ENCODE results near the gene MRM2. TPM values are rescaled to one million over a fixed set of nuclear protein-coding genes. Genes with fewer than 3 reads are reported as not detected.

MRM2 gene
- total RNA-seq, 1 experiment from 2014 or later = 49.9 TPM

DNA sequence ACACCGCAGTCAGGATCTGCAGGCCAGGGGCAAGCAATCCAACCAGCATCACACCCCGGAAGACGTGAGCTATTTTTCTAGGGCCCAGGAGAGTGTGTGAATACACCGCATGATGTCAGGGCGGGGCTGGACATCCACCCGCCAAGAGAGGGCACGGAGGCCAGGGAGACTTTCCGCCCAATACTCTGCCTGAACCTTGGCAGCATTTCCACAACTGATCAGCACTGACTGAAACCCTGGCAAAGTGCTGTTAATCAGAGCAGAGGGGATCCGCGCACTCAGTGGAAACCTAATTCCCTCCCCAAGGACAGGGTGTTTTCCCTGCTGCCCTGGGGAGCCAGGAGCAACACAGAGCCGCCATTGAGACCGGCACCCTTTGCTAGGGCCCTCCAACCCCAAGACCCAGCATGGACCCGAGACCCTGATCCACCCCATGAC lies 17.5 kb downstream of the MRM2 start:
- ChIA-PET CTCF (no interaction called here), POLR2A (no interaction called here)
- DNase-seq (ENCODE audit: low read depth, low spot score) = no peak
- H3K4me3 ChIP-seq (ENCODE audit: low read depth in 2 of 2, low read length in 2 of 2) = no peak overlapping the region
- peaks cover 6% of the 10 kb centered on the region for H3K36me3 ChIP-seq (ENCODE audit: control insufficient read depth, insufficient read depth, low read length)
- no peaks in the 10 kb centered on the region for H3K9me3 ChIP-seq (ENCODE audit: control insufficient read depth, insufficient read depth, low read depth, low read length)
- ATAC-seq = no peak
- in situ Hi-C loops (cut with HindIII; ENCODE audit: low pct_unique_long_range_greater_than_20kb, low sequenced_read_pairs) = no loop called here
- BruUV-seq (replicated peaks) = no TSS peak
- TF ChIP-seq TCF7L2 (IDR thresholded peaks at IDR 0.05; ENCODE audit: low read depth, low read length) = no peak
- TF ChIP-seq SIN3A (IDR thresholded peaks at IDR 0.05; ENCODE audit: borderline replicate concordance, insufficient read depth, low read depth, low read length) = no peak
- TF ChIP-seq, protein P1, sequence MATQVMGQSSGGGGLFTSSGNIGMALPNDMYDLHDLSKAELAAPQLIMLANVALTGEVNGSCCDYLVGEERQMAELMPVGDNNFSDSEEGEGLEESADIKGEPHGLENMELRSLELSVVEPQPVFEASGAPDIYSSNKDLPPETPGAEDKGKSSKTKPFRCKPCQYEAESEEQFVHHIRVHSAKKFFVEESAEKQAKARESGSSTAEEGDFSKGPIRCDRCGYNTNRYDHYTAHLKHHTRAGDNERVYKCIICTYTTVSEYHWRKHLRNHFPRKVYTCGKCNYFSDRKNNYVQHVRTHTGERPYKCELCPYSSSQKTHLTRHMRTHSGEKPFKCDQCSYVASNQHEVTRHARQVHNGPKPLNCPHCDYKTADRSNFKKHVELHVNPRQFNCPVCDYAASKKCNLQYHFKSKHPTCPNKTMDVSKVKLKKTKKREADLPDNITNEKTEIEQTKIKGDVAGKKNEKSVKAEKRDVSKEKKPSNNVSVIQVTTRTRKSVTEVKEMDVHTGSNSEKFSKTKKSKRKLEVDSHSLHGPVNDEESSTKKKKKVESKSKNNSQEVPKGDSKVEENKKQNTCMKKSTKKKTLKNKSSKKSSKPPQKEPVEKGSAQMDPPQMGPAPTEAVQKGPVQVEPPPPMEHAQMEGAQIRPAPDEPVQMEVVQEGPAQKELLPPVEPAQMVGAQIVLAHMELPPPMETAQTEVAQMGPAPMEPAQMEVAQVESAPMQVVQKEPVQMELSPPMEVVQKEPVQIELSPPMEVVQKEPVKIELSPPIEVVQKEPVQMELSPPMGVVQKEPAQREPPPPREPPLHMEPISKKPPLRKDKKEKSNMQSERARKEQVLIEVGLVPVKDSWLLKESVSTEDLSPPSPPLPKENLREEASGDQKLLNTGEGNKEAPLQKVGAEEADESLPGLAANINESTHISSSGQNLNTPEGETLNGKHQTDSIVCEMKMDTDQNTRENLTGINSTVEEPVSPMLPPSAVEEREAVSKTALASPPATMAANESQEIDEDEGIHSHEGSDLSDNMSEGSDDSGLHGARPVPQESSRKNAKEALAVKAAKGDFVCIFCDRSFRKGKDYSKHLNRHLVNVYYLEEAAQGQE (IDR thresholded peaks at IDR 0.05; ENCODE audit: insufficient read depth in 1 of 2, low read depth in 2 of 2, low read length in 1 of 2) = no peak
- TF ChIP-seq, protein P2, sequence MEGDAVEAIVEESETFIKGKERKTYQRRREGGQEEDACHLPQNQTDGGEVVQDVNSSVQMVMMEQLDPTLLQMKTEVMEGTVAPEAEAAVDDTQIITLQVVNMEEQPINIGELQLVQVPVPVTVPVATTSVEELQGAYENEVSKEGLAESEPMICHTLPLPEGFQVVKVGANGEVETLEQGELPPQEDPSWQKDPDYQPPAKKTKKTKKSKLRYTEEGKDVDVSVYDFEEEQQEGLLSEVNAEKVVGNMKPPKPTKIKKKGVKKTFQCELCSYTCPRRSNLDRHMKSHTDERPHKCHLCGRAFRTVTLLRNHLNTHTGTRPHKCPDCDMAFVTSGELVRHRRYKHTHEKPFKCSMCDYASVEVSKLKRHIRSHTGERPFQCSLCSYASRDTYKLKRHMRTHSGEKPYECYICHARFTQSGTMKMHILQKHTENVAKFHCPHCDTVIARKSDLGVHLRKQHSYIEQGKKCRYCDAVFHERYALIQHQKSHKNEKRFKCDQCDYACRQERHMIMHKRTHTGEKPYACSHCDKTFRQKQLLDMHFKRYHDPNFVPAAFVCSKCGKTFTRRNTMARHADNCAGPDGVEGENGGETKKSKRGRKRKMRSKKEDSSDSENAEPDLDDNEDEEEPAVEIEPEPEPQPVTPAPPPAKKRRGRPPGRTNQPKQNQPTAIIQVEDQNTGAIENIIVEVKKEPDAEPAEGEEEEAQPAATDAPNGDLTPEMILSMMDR (IDR thresholded peaks at IDR 0.05) = no peak
- TF ChIP-seq POLR2AphosphoS5 (IDR thresholded peaks at IDR 0.05; ENCODE audit: low read depth, low read length) = no peak
- no peaks in the 10 kb centered on the region for H3K27me3 ChIP-seq (ENCODE audit: control insufficient read depth, insufficient read depth, low read length)
- H3K4me1 ChIP-seq (ENCODE audit: control insufficient read depth, insufficient read depth, low read length) = no peaks in the 10 kb centered on the region
- intact Hi-C loops (cut with micrococcal nuclease; ENCODE audit: unreplicated experiment) = no loop called here
- H3K27ac ChIP-seq (ENCODE audit: low read length) = no peak overlapping the region

DNA sequence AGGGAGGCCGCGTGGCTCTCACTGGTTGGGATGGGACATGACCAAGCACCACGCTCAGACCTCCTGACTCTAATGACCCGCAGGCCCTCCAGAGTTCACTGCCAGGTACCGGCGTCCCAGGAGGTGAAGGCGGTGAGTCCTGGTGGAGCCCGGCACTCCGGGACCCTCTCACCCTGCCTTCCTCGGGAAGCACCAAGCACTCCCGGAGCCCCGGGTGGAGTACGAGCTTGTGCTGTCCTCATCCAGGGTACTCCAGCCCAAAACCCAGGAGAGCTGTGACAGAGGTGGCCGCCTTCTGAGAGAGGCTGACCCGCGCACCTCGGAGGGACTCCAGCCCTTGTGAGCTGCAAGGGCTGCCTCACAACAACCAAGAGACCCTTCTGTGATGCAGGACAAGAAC lies 18.7 kb downstream of the MRM2 start:
- Histone ChIP-seq H3K4me3 (ENCODE audit: low read depth in 2 of 2, low read length in 2 of 2) (no peak overlapping the region), H3K27ac (ENCODE audit: low read length) (no peak overlapping the region), H3K4me1 (ENCODE audit: control insufficient read depth, insufficient read depth, low read length) (no peaks in the 10 kb centered on the region), H3K9me3 (ENCODE audit: control insufficient read depth, insufficient read depth, low read depth, low read length) (no peaks in the 10 kb centered on the region), H3K36me3 (ENCODE audit: control insufficient read depth, insufficient read depth, low read length) (peaks cover 2% of the 10 kb centered on the region), H3K27me3 (ENCODE audit: control insufficient read depth, insufficient read depth, low read length) (no peaks in the 10 kb centered on the region)
- no TSS peak for BruUV-seq (replicated peaks)
- POLR2A ChIA-PET = interaction anchor here (0.7 kb wide), 1 partner anchor 29 kb away, joined by 3 read pairs; no protein-coding TSS in a partner anchor
- ATAC-seq = no peak
- TF ChIP-seq SIN3A (IDR thresholded peaks at IDR 0.05; ENCODE audit: borderline replicate concordance, insufficient read depth, low read depth, low read length) (no peak), POLR2AphosphoS5 (IDR thresholded peaks at IDR 0.05; ENCODE audit: low read depth, low read length) (no peak)
- DNase-seq (ENCODE audit: low read depth, low spot score) = no peak
- intact Hi-C loops (cut with micrococcal nuclease; ENCODE audit: unreplicated experiment) (no loop called here), in situ Hi-C loops (cut with HindIII; ENCODE audit: low pct_unique_long_range_greater_than_20kb, low sequenced_read_pairs) (no loop called here)
- CTCF ChIA-PET = no interaction called here

DNA sequence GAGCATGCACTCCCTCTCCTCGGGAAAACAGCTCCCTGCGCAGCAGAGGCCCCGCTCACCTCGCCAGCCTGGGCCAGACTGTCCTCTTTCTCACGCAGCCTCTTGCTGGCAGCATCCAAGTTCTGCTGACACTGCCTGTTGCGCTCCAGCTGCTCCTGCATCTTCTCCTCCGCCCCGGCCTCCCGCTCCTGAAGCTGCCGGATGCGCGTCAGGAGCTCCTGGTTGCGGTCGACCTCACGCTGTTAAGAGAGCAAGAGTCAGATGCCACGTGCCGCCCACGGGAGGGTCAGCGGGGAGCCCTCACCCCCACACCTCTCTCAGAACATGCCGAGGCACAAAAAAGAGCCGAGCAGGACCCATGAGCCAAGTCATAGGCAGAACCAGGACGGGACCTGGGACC lies 19.5 kb downstream of the MRM2 start:
- DNase-seq (ENCODE audit: low read depth, low spot score) (no peak), ATAC-seq (no peak)
- no peak overlapping the region for H3K4me3 ChIP-seq (ENCODE audit: low read depth in 2 of 2, low read length in 2 of 2)
- ChIA-PET CTCF (no interaction called here), POLR2A (no interaction called here)
- H3K36me3 ChIP-seq (ENCODE audit: control insufficient read depth, insufficient read depth, low read length) = peaks cover 2% of the 10 kb centered on the region
- no peak overlapping the region for H3K27ac ChIP-seq (ENCODE audit: low read length)
- no TSS peak for BruUV-seq (replicated peaks)
- H3K27me3 ChIP-seq (ENCODE audit: control insufficient read depth, insufficient read depth, low read length) = no peaks in the 10 kb centered on the region
- in situ Hi-C loops (cut with HindIII; ENCODE audit: low pct_unique_long_range_greater_than_20kb, low sequenced_read_pairs) (no loop called here), intact Hi-C loops (cut with micrococcal nuclease; ENCODE audit: unreplicated experiment) (no loop called here)
- no peaks in the 10 kb centered on the region for H3K9me3 ChIP-seq (ENCODE audit: control insufficient read depth, insufficient read depth, low read depth, low read length)
- H3K4me1 ChIP-seq (ENCODE audit: control insufficient read depth, insufficient read depth, low read length) = no peaks in the 10 kb centered on the region
- TF ChIP-seq TCF7L2 (IDR thresholded peaks at IDR 0.05; ENCODE audit: low read depth, low read length) (no peak), SIN3A (IDR thresholded peaks at IDR 0.05; ENCODE audit: borderline replicate concordance, insufficient read depth, low read depth, low read length) (no peak), POLR2AphosphoS5 (IDR thresholded peaks at IDR 0.05; ENCODE audit: low read depth, low read length) (no peak)
- TF ChIP-seq, protein P1 (IDR thresholded peaks at IDR 0.05; ENCODE audit: insufficient read depth in 1 of 2, low read depth in 2 of 2, low read length in 1 of 2) = no peak
- TF ChIP-seq, protein P2 (IDR thresholded peaks at IDR 0.05) = no peak
